ENCODE measurements around the gene SPTBN1. TPM values are rescaled to one million over a fixed set of nuclear protein-coding genes. Genes with fewer than 3 reads are reported as not detected.

SPTBN1 gene
- total and polyA plus RNA-seq, 2 of the 4 experiments (the other 2 are of a cell fraction) = 49.1 to 241 TPM

- no peak overlapping the region for H2AK5ac ChIP-seq (ENCODE audit: low read depth, low read length)
- H3K27me3 ChIP-seq (ENCODE audit: control insufficient read depth, insufficient read depth, low read length) = no peaks in the 10 kb centered on the region
- CTCF ChIA-PET = interaction anchor here (0.5 kb wide), 2 partner anchors 22 to 31 kb away, joined by 3 read pairs; no protein-coding TSS in a partner anchor
- no peak overlapping the region for H3K27ac ChIP-seq (ENCODE audit: insufficient read depth, low read length)
- H2BK5ac ChIP-seq (ENCODE audit: low read depth, low read length, poor library complexity, severe bottlenecking) = no peak overlapping the region
- H2BK120ac ChIP-seq (ENCODE audit: low read depth, low read length) = no peak overlapping the region
- no peak overlapping the region for H4K91ac ChIP-seq (ENCODE audit: insufficient read depth, low read depth, low read length)
- H3K4me1 ChIP-seq (ENCODE audit: control insufficient read depth, insufficient read depth, low read length) = peaks cover 7% of the 10 kb centered on the region
- H2BK15ac ChIP-seq (ENCODE audit: low read depth, low read length) = no peak overlapping the region
- H4K20me1 ChIP-seq (ENCODE audit: insufficient read depth, low read length) = peaks cover 53% of the 10 kb centered on the region
- no peak overlapping the region for H4K5ac ChIP-seq (ENCODE audit: low read depth, low read length)
- H3K4me3 ChIP-seq (ENCODE audit: insufficient read depth, low read depth, low read length) = no peak overlapping the region
- H3K56ac ChIP-seq (ENCODE audit: extremely low read depth, insufficient read depth, low read length) = no peak overlapping the region
- H2BK20ac ChIP-seq (ENCODE audit: low read depth, low read length) = no peak overlapping the region
- WGBS, 2 experiments (ENCODE audit: extremely low coverage in 2 of 2, insufficient read length in 1 of 2) = no CpG with 5 or more reads among the region's 2 CpGs
- H3K4me2 ChIP-seq (ENCODE audit: low read depth, low read length) = no peak overlapping the region
- no peak overlapping the region for H3K23ac ChIP-seq (ENCODE audit: low read depth, low read length)
- TF ChIP-seq CTCF (conservative IDR thresholded peaks at IDR 0.05; ENCODE audit: low read depth, low read length) = no peak
- TF ChIP-seq NFE2L2 (IDR thresholded peaks at IDR 0.05; ENCODE audit: low read depth, low read length) = no peak
- no peak for TF ChIP-seq USF2 (IDR thresholded peaks at IDR 0.05; ENCODE audit: low read depth, low read length)
- no peak for TF ChIP-seq SMC3 (IDR thresholded peaks at IDR 0.05; ENCODE audit: low read depth, low read length)
- TF ChIP-seq POLR2A (IDR thresholded peaks at IDR 0.05; ENCODE audit: low read depth, low read length) = no peak
- TF ChIP-seq RFX5 (IDR thresholded peaks at IDR 0.05; ENCODE audit: low read depth, low read length) = no peak
- no peak for TF ChIP-seq BHLHE40 (IDR thresholded peaks at IDR 0.05; ENCODE audit: low read depth, low read length)
- no peak for TF ChIP-seq CEBPB (IDR thresholded peaks at IDR 0.05; ENCODE audit: low read depth, low read length)
- no peak for TF ChIP-seq RAD21 (IDR thresholded peaks at IDR 0.05; ENCODE audit: low read length)
- TF ChIP-seq MAFK (IDR thresholded peaks at IDR 0.05; ENCODE audit: low read depth, low read length) = no peak
- no peak for TF ChIP-seq MAZ (IDR thresholded peaks at IDR 0.05; ENCODE audit: borderline replicate concordance, low read depth, low read length)
- TF ChIP-seq ELK1 (IDR thresholded peaks at IDR 0.05; ENCODE audit: borderline replicate concordance, low read depth, low read length) = no peak
- no peak for TF ChIP-seq MXI1 (IDR thresholded peaks at IDR 0.05; ENCODE audit: borderline replicate concordance, low read depth, low read length)
- no peak for TF ChIP-seq FOS (IDR thresholded peaks at IDR 0.05; ENCODE audit: low read depth, low read length)
- no peak overlapping the region for H2AFZ ChIP-seq (replicated peaks; ENCODE audit: low read length, poor library complexity)
- H3K36me3 ChIP-seq (ENCODE audit: control insufficient read depth, insufficient read depth, low read length) = no peaks in the 10 kb centered on the region
- H2AK9ac ChIP-seq (replicated peaks; ENCODE audit: low read depth, low read length, poor library complexity) = no peak overlapping the region
- peaks cover 11% of the 10 kb centered on the region for H3K9me1 ChIP-seq (ENCODE audit: insufficient read depth, low read length)
- no TSS peak for BruUV-seq (replicated peaks)
- dilution Hi-C loops (cut with HindIII; ENCODE audit: low sequenced_read_pairs, unreplicated experiment) (no loop called here), in situ Hi-C loops (cut with MboI; ENCODE audit: low sequenced_read_pairs) (no loop called here), intact Hi-C loops (cut with micrococcal nuclease) (no loop called here)
- no peak overlapping the region for H3K4ac ChIP-seq (ENCODE audit: low read depth, low read length)
- ATAC-seq (ENCODE audit: low read depth) = peak; percentile 59; the same call in 1 of the 2 replicates
- no peak overlapping the region for H3K9ac ChIP-seq (ENCODE audit: low read depth, low read length)
- POLR2A ChIA-PET (ENCODE audit: unreplicated experiment) = no interaction called here
- no peak overlapping the region for H3K18ac ChIP-seq (ENCODE audit: low read depth, low read length)
- H3K79me1 ChIP-seq (ENCODE audit: low read depth in 1 of 2, low read length in 2 of 2) = peaks cover 27 to 66% of the 10 kb centered on the region in 2 experiments
- H4K8ac ChIP-seq (ENCODE audit: low read depth in 2 of 2, low read length in 2 of 2) = no peak overlapping the region
- no peak overlapping the region for H3K14ac ChIP-seq (replicated peaks; ENCODE audit: low read depth, low read length)
- no peak for DNase-seq
- no peaks in the 10 kb centered on the region for H3K9me3 ChIP-seq (ENCODE audit: control insufficient read depth, insufficient read depth, low read length)
Observed at GRCh38 chr2:54465143-54465542, 9.0 kb downstream of the SPTBN1 start.

Data from IMR-90 (cell line).